ENCODE results near the gene CAMSAP1. TPM values are rescaled to one million over a fixed set of nuclear protein-coding genes. Genes with fewer than 3 reads are reported as not detected.

CAMSAP1 gene
- total RNA-seq, 2 experiments from 2014 or later: 30.4 to 33.0 TPM

- no peaks in the 10 kb centered on the region for H3K9me3 ChIP-seq (ENCODE audit: low read length)
- no peak overlapping the region for H3K4me3 ChIP-seq (ENCODE audit: low read depth, low read length, poor library complexity, severe bottlenecking)
- no peak overlapping the region for H2AFZ ChIP-seq (ENCODE audit: low read length)
- no peak for TF ChIP-seq EZH2phosphoT487 (IDR thresholded peaks at IDR 0.05; ENCODE audit: borderline replicate concordance, low read depth, low read length)
- TF ChIP-seq, protein P1, sequence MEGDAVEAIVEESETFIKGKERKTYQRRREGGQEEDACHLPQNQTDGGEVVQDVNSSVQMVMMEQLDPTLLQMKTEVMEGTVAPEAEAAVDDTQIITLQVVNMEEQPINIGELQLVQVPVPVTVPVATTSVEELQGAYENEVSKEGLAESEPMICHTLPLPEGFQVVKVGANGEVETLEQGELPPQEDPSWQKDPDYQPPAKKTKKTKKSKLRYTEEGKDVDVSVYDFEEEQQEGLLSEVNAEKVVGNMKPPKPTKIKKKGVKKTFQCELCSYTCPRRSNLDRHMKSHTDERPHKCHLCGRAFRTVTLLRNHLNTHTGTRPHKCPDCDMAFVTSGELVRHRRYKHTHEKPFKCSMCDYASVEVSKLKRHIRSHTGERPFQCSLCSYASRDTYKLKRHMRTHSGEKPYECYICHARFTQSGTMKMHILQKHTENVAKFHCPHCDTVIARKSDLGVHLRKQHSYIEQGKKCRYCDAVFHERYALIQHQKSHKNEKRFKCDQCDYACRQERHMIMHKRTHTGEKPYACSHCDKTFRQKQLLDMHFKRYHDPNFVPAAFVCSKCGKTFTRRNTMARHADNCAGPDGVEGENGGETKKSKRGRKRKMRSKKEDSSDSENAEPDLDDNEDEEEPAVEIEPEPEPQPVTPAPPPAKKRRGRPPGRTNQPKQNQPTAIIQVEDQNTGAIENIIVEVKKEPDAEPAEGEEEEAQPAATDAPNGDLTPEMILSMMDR (conservative IDR thresholded peaks at IDR 0.05; ENCODE audit: low read length): no peak
- H3K4me1 ChIP-seq (ENCODE audit: insufficient read depth, low read length, poor library complexity, severe bottlenecking): no peaks in the 10 kb centered on the region
- intact Hi-C loops (cut with micrococcal nuclease; ENCODE audit: unreplicated experiment): no loop called here
- no peak overlapping the region for H3K4me2 ChIP-seq (ENCODE audit: low read length)
- no peaks in the 10 kb centered on the region for H4K20me1 ChIP-seq (ENCODE audit: insufficient read depth, low read length)
- H3K79me2 ChIP-seq (ENCODE audit: insufficient read depth, low read depth, low read length): no peaks in the 10 kb centered on the region
- ChIA-PET CTCF (ENCODE audit: unreplicated experiment) (no interaction called here), POLR2A (no interaction called here)
- no peak overlapping the region for H3K27ac ChIP-seq (ENCODE audit: low read depth, low read length, poor library complexity, severe bottlenecking)
- DNase-seq (ENCODE audit: low spot score): no peak
- no peaks in the 10 kb centered on the region for H3K36me3 ChIP-seq (ENCODE audit: insufficient read depth, low read length)
- H3K9me2 ChIP-seq (ENCODE audit: insufficient read depth, low read length): no peaks in the 10 kb centered on the region
- no TSS peak for BruUV-seq (replicated peaks)
These were observed 141.9 kb downstream of the CAMSAP1 start for GRCh38 chr9:135765416-135765815.

GRCh38 chr9:135764731-135765130, 142.6 kb downstream of the CAMSAP1 start:
- intact Hi-C loops (cut with micrococcal nuclease; ENCODE audit: unreplicated experiment): no loop called here
- no TSS peak for BruUV-seq (replicated peaks)
- no peak overlapping the region for H3K27ac ChIP-seq (ENCODE audit: low read depth, low read length, poor library complexity, severe bottlenecking)

GRCh38 chr9:135763716-135764446, 143.5 kb downstream of the CAMSAP1 start:
- Histone ChIP-seq H3K79me2 (ENCODE audit: insufficient read depth, low read depth, low read length) (no peaks in the 10 kb centered on the region), H3K4me2 (ENCODE audit: low read length) (no peak overlapping the region), H4K20me1 (ENCODE audit: insufficient read depth, low read length) (no peaks in the 10 kb centered on the region), H3K36me3 (ENCODE audit: insufficient read depth, low read length) (no peaks in the 10 kb centered on the region), H3K4me3 (ENCODE audit: low read depth, low read length, poor library complexity, severe bottlenecking) (no peak overlapping the region), H3K27ac (ENCODE audit: low read depth, low read length, poor library complexity, severe bottlenecking) (no peak overlapping the region), H3K4me1 (ENCODE audit: insufficient read depth, low read length, poor library complexity, severe bottlenecking) (no peaks in the 10 kb centered on the region), H3K9me2 (ENCODE audit: insufficient read depth, low read length) (no peaks in the 10 kb centered on the region), H2AFZ (ENCODE audit: low read length) (no peak overlapping the region), H3K9me3 (ENCODE audit: low read length) (no peaks in the 10 kb centered on the region)
- ChIA-PET POLR2A (no interaction called here), CTCF (ENCODE audit: unreplicated experiment) (no interaction called here)
- no TSS peak for BruUV-seq (replicated peaks)
- DNase-seq (ENCODE audit: low spot score): no peak
- no peak for TF ChIP-seq EZH2phosphoT487 (IDR thresholded peaks at IDR 0.05; ENCODE audit: borderline replicate concordance, low read depth, low read length)
- TF ChIP-seq, protein P1 (conservative IDR thresholded peaks at IDR 0.05; ENCODE audit: low read length): no peak
- intact Hi-C loops (cut with micrococcal nuclease; ENCODE audit: unreplicated experiment): no loop called here

More at GRCh38 chr9:135764731-135765130, 142.6 kb downstream of the CAMSAP1 start:
- DNase-seq (ENCODE audit: low spot score): no peak
- Histone ChIP-seq H3K36me3 (ENCODE audit: insufficient read depth, low read length) (no peaks in the 10 kb centered on the region), H3K4me3 (ENCODE audit: low read depth, low read length, poor library complexity, severe bottlenecking) (no peak overlapping the region), H3K79me2 (ENCODE audit: insufficient read depth, low read depth, low read length) (no peaks in the 10 kb centered on the region), H2AFZ (ENCODE audit: low read length) (no peak overlapping the region), H3K9me3 (ENCODE audit: low read length) (no peaks in the 10 kb centered on the region), H3K4me2 (ENCODE audit: low read length) (no peak overlapping the region), H3K9me2 (ENCODE audit: insufficient read depth, low read length) (no peaks in the 10 kb centered on the region), H3K4me1 (ENCODE audit: insufficient read depth, low read length, poor library complexity, severe bottlenecking) (no peaks in the 10 kb centered on the region), H4K20me1 (ENCODE audit: insufficient read depth, low read length) (no peaks in the 10 kb centered on the region)
- CTCF ChIA-PET (ENCODE audit: unreplicated experiment): no interaction called here
- TF ChIP-seq EZH2phosphoT487 (IDR thresholded peaks at IDR 0.05; ENCODE audit: borderline replicate concordance, low read depth, low read length): no peak
- TF ChIP-seq, protein P1 (conservative IDR thresholded peaks at IDR 0.05; ENCODE audit: low read length): no peak
- POLR2A ChIA-PET: no interaction called here

Measured in OCI-LY7 (cell line).